Fibroblast of the aortic adventitia (primary cell): ENCODE data around the gene PCGF3. TPM values are rescaled to one million over a fixed set of nuclear protein-coding genes. Genes with fewer than 3 reads are reported as not detected.
A peak's percentile ranks its signal among the peaks of the same experiment; 100 is the strongest.
"Not testable (repeated sequence)": the region's sequence is repeated elsewhere in the genome, so short reads cannot be mapped to it uniquely, and the experiment has no call there.

Experiments used
- DNase-seq: peaks from one replicate; pipeline ENCODE4 v3.0.0-alpha.2; 2010; ENCODE audit warnings: low read depth
- H3K4me3 ChIP-seq: 2 replicates; pipeline ENCODE4 v1.5.1; 2011; ENCODE audit warnings: low read depth, mild to moderate bottlenecking, control low read depth, low read length, moderate library complexity
- CTCF ChIP-seq: IDR thresholded peaks from 2 replicates; pipeline ENCODE4 v1.5.1; 2011; ENCODE audit warnings: mild to moderate bottlenecking, low read length, control low read depth, inconsistent platforms; ENCODE audit not compliant: insufficient read depth
- total RNA-seq: library from RNA; depleted of rRNA; stranded (reverse); fragments of >200 nt; gene quantifications from 2 replicates; pipeline ENCODE4 v1.2.3, GENCODE V29; 2012; ENCODE audit warnings: low replicate concordance

Gene PCGF3
- total RNA-seq, 1 donor, result 24.2 TPM

- TF ChIP-seq CTCF, result no peak
- no peak for DNase-seq
- H3K4me3 ChIP-seq, result no peak overlapping the region
Measured at GRCh38 chr4:748461-748860, 42.8 kb downstream of the PCGF3 start.

- no peak overlapping the region for H3K4me3 ChIP-seq
- DNase-seq, result peak; percentile 80
- TF ChIP-seq CTCF, result no peak
Measured at GRCh38 chr4:749698-750666, 44.4 kb downstream of the PCGF3 start.

- DNase-seq, result no peak
- no peak for TF ChIP-seq CTCF
- H3K4me3 ChIP-seq, result no peak overlapping the region
Measured at GRCh38 chr4:751676-752075, 46.0 kb downstream of the PCGF3 start.

GRCh38 chr4:752196-752861, 46.7 kb downstream of the PCGF3 start:
- no peak for DNase-seq
- H3K4me3 ChIP-seq, result no peak overlapping the region
- no peak for TF ChIP-seq CTCF

- H3K4me3 ChIP-seq, DNase-seq: not testable (repeated sequence)
Measured at GRCh38 chr4:753186-753585, 47.6 kb downstream of the PCGF3 start.

GRCh38 chr4:754221-755120, 48.8 kb downstream of the PCGF3 start:
- DNase-seq, result no peak
- TF ChIP-seq CTCF, result no peak
- H3K4me3 ChIP-seq, result no peak overlapping the region
